ENCODE data around the gene FAM227A. TPM values are rescaled to one million over a fixed set of nuclear protein-coding genes. Genes with fewer than 3 reads are reported as not detected.
"Not testable (repeated sequence)": the region's sequence is repeated elsewhere in the genome, so short reads cannot be mapped to it uniquely, and the experiment has no call there.

The FAM227A gene
- total RNA-seq, 2 donors from 2014 or later, result 1.3 to 3.6 TPM

DNA sequence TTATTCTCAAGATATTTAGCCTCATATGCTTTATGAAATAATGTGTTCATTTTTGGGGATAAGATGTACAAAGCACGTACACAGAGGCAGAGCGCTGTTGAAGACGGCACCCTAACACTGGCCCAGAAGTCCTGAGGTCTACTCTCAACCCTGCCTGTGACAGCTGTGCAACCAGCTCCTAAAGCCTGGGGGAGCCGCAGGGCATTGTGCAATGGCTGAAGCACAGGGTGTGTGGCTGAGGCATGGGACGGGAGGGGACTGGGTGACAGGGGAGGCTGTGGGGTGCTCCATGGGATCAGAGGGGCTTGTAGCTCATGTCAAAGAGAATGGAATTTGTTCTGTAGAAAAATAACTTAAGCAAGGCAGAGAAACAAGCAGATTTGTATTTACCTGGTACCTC, 27.7 kb downstream of the FAM227A start:
- Histone ChIP-seq H3K9me3 (no peaks in the 10 kb centered on the region), H3K36me3 (replicated peaks in 1 of 2; ENCODE audit: insufficient read depth in 1 of 2, low read depth in 2 of 2) (no peaks in the 10 kb centered on the region), H3K4me3 (no peak overlapping the region), H3K4me1 (no peaks in the 10 kb centered on the region), H3K27ac (no peak overlapping the region), H3K27me3 (no peaks in the 10 kb centered on the region)
- intact Hi-C loops (cut with DNase I), result no loop called here
- WGBS, 2 donors, result 83 to 85% methylated on average over 5 of the region's 5 CpGs
- TF ChIP-seq, protein P1, sequence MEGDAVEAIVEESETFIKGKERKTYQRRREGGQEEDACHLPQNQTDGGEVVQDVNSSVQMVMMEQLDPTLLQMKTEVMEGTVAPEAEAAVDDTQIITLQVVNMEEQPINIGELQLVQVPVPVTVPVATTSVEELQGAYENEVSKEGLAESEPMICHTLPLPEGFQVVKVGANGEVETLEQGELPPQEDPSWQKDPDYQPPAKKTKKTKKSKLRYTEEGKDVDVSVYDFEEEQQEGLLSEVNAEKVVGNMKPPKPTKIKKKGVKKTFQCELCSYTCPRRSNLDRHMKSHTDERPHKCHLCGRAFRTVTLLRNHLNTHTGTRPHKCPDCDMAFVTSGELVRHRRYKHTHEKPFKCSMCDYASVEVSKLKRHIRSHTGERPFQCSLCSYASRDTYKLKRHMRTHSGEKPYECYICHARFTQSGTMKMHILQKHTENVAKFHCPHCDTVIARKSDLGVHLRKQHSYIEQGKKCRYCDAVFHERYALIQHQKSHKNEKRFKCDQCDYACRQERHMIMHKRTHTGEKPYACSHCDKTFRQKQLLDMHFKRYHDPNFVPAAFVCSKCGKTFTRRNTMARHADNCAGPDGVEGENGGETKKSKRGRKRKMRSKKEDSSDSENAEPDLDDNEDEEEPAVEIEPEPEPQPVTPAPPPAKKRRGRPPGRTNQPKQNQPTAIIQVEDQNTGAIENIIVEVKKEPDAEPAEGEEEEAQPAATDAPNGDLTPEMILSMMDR (IDR thresholded peaks at IDR 0.05), result no peak
- TF ChIP-seq POLR2A (IDR thresholded peaks at IDR 0.05), result no peak
- no peak for ATAC-seq
- no peak for DNase-seq

DNA sequence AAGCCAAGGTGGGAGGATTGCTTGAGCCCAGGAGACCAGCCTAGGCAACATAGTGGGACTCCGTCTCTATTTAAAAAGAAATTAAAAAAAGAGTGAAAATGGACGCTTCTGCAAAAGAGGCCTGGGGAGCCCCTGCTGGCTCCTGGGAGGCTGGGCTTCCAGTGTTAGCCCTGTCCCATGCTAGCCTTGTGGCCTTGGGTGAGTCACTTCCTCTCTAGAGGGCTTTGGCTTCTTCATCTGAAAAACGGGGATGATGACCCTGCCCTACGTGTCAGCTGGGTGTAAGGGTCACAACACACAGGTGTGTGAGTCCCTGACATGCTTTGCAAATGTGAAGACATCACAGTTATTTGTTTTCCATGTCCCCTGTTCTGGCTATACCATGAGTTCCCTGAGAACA, 32.8 kb downstream of the FAM227A start:
- TF ChIP-seq, protein P1 (IDR thresholded peaks at IDR 0.05), result no peak
- TF ChIP-seq POLR2A (IDR thresholded peaks at IDR 0.05), result no peak
- Histone ChIP-seq H3K9me3 (no peaks in the 10 kb centered on the region), H3K27ac (no peak overlapping the region), H3K4me1 (no peaks in the 10 kb centered on the region), H3K36me3 (replicated peaks in 1 of 2; ENCODE audit: insufficient read depth in 1 of 2, low read depth in 2 of 2) (no peaks in the 10 kb centered on the region), H3K4me3 (no peak overlapping the region), H3K27me3 (no peaks in the 10 kb centered on the region)
- intact Hi-C loops (cut with DNase I), result no loop called here
- ATAC-seq, result no peak
- WGBS, 2 donors, result 77 to 83% methylated on average over 4 of the region's 4 CpGs
- DNase-seq, result no peak

DNA sequence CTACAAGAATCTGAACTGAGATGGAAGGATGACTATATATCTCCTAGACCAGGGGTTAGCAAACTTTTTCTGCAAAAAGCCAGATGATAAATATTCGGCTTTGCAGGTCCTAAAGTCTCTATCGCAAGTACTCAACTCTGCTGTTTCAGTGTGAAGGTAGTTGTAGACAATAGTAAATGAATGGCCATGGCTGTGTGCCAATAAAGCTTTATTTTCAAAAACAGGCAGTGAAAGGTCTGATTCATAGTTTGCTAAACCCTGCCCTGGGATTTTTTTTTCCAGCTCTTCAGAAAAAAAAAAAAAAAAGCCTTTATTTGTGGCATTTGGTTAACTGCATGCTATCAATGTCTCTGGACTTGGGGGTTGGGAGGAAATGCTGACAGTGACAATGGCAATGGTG, 37.5 kb downstream of the FAM227A start:
- no peaks in the 10 kb centered on the region for H3K4me1 ChIP-seq
- WGBS, 2 donors, result 70 to 83% methylated on average over 2 of the region's 2 CpGs
- H3K27me3 ChIP-seq, result no peaks in the 10 kb centered on the region
- no peaks in the 10 kb centered on the region for H3K9me3 ChIP-seq
- no peaks in the 10 kb centered on the region for H3K36me3 ChIP-seq (replicated peaks in 1 of 2; ENCODE audit: insufficient read depth in 1 of 2, low read depth in 2 of 2)
- H3K27ac ChIP-seq, result no peak overlapping the region
- intact Hi-C loops (cut with DNase I), result no loop called here
- ATAC-seq (no peak), DNase-seq (no peak)
- H3K4me3 ChIP-seq, result no peak overlapping the region
- TF ChIP-seq, protein P1 (IDR thresholded peaks at IDR 0.05), result no peak

DNA sequence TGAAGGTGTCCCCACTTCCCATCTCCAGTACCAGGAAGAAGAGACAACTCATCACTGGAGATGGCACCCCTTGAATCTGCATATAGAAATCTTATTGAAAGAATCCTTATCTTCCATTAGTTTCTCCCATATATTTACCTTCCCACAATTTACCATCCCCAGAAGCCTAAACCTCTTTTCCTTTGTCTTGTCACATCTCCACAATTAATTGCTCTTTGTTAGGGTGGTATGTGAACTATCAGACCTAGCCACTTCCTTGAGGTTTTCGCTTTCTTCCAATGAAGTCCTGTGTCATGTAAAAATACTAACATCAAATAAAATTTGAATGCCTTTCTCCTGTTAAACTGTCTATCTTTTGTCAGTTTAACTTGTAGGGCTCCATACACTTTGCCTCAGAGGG, 37.9 kb downstream of the FAM227A start:
- 95 to 100% methylated on average over 1 of the region's 1 CpG for WGBS, 2 donors
- ATAC-seq (no peak), DNase-seq (no peak)
- H3K4me1 ChIP-seq, result no peaks in the 10 kb centered on the region
- H3K9me3 ChIP-seq, result no peaks in the 10 kb centered on the region
- H3K36me3 ChIP-seq (replicated peaks in 1 of 2; ENCODE audit: insufficient read depth in 1 of 2, low read depth in 2 of 2), result no peaks in the 10 kb centered on the region
- intact Hi-C loops (cut with DNase I), result no loop called here
- TF ChIP-seq, protein P1 (IDR thresholded peaks at IDR 0.05), result no peak
- TF ChIP-seq POLR2A (IDR thresholded peaks at IDR 0.05), result no peak
- H3K4me3 ChIP-seq, result no peak overlapping the region
- no peaks in the 10 kb centered on the region for H3K27me3 ChIP-seq
- no peak overlapping the region for H3K27ac ChIP-seq

DNA sequence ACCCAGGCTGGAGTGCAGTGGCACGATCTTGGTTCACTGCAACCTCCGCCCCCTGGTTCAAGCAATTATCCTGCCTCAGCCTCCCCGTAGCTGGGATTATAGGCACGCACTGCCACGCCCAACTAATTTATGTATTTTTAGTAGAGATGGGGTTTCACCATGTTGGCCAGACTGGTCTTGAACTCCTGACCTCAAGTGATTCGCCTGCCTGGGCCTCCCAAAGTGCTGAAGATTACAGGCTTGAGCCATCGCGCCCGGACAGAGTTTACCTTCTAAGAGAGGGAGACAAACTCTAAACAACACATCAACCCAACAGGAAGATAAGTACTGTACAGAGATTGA, 41.2 kb downstream of the FAM227A start:
- ATAC-seq; H3K27ac ChIP-seq; DNase-seq; H3K4me1 ChIP-seq; H3K9me3 ChIP-seq; intact Hi-C loops (cut with DNase I); H3K36me3 ChIP-seq (replicated peaks in 1 of 2; ENCODE audit: insufficient read depth in 1 of 2, low read depth in 2 of 2); H3K27me3 ChIP-seq; H3K4me3 ChIP-seq: not testable (repeated sequence)
- WGBS, 2 donors, result 85 to 91% methylated on average over 9 of the region's 9 CpGs

Measured in body of pancreas (tissue), 4 donors.